Gastroesophageal sphincter (tissue), 4 donors: ENCODE measurements around the gene TLCD3B. TPM values are rescaled to one million over a fixed set of nuclear protein-coding genes. Genes with fewer than 3 reads are reported as not detected.
"Not testable (repeated sequence)": the region's sequence is repeated elsewhere in the genome, so short reads cannot be mapped to it uniquely, and the experiment has no call there.

Source experiments
- ATAC-seq: fragments of 150-250 bp; one replicate; pipeline ENCODE4 v1.9.1; 2016; ENCODE audit warnings: mild to moderate bottlenecking, moderate library complexity
- H3K27ac ChIP-seq, 4 donors: fragments of 200-600 bp; sonication (generic) in 3 of 4; 1 replicate in 3 of 4; 2 replicates in 1 of 4; pipeline ENCODE4 v1.5.1; 2016 to 2019
- H3K27me3 ChIP-seq: fragments of 200-600 bp; sonication (generic); one replicate; pipeline ENCODE4 v1.5.1; 2019
- H3K36me3 ChIP-seq, 2 donors: fragments of 200-600 bp; sonication (generic); one replicate each; pipeline ENCODE4 v1.5.1; 2019; ENCODE audit warnings: control low read depth in 1 of 2
- H3K4me1 ChIP-seq, 3 donors: fragments of 200-600 bp; sonication (generic); 1 replicate in 2 of 3; 2 replicates in 1 of 3; pipeline ENCODE4 v1.5.1; 2016 to 2019; ENCODE audit warnings: control low read depth in 2 of 3
- H3K4me3 ChIP-seq, 2 donors: fragments of 200-600 bp; sonication (generic); one replicate each; pipeline ENCODE4 v1.5.1; 2019; ENCODE audit warnings: mild to moderate bottlenecking in 1 of 2, moderate library complexity in 1 of 2
- H3K9me3 ChIP-seq, 3 donors: fragments of 200-600 bp; sonication (generic); one replicate each; pipeline ENCODE4 v1.5.1; 2017 to 2019; ENCODE audit warnings: control low read depth in 2 of 3
- EP300 ChIP-seq: sonication (generic); formaldehyde crosslinking; IDR thresholded peaks from one replicate; pipeline ENCODE4 v1.6.1; 2017; ENCODE audit warnings: antibody characterized with exemption, mild to moderate bottlenecking
- POLR2A ChIP-seq, 2 donors: fragments of 450-650 bp; IDR thresholded peaks; one replicate each; pipeline ENCODE4 v1.6.1; 2017; ENCODE audit warnings: antibody characterized with exemption in 2 of 2, mild to moderate bottlenecking in 2 of 2, moderate library complexity in 1 of 2
- POLR2AphosphoS5 ChIP-seq: sonication (generic); formaldehyde crosslinking; IDR thresholded peaks from one replicate; pipeline ENCODE4 v1.6.1; 2017; ENCODE audit warnings: antibody characterized with exemption
- WGBS, 2 donors: methylation state at CpG; one replicate each; pipeline ENCODE4 v1.1.5; 2018; ENCODE audit warnings: low coverage in 1 of 2; 5-methylcytosine and 5-hydroxymethylcytosine counted together
- total RNA-seq, 4 donors: library from RNA; depleted of rRNA; stranded (reverse); fragments of >200 nt; gene quantifications; one replicate each; pipeline ENCODE4 v1.1.0, GENCODE V29; 2016
- TF ChIP-seq, protein P1 (sequence below), 4 experiments: fragments of 200-600 bp in 2 of 4; fragments of 450-650 bp in 2 of 4; sonication (generic) in 1 of 4; IDR thresholded peaks; one replicate each; pipeline ENCODE4 v1.5.1; 2017 to 2019; ENCODE audit warnings: antibody characterized with exemption in 4 of 4, mild to moderate bottlenecking in 2 of 4, moderate library complexity in 2 of 4

Gene TLCD3B
- total RNA-seq, 4 donors from 2014 or later, result not detected

- WGBS, 2 donors, result 9 to 17% methylated on average over 5 of the region's 5 CpGs
- TF ChIP-seq EP300 (no peak), POLR2AphosphoS5 (no peak), POLR2A (IDR thresholded peaks at IDR 0.05) (no peak)
- TF ChIP-seq, protein P1, sequence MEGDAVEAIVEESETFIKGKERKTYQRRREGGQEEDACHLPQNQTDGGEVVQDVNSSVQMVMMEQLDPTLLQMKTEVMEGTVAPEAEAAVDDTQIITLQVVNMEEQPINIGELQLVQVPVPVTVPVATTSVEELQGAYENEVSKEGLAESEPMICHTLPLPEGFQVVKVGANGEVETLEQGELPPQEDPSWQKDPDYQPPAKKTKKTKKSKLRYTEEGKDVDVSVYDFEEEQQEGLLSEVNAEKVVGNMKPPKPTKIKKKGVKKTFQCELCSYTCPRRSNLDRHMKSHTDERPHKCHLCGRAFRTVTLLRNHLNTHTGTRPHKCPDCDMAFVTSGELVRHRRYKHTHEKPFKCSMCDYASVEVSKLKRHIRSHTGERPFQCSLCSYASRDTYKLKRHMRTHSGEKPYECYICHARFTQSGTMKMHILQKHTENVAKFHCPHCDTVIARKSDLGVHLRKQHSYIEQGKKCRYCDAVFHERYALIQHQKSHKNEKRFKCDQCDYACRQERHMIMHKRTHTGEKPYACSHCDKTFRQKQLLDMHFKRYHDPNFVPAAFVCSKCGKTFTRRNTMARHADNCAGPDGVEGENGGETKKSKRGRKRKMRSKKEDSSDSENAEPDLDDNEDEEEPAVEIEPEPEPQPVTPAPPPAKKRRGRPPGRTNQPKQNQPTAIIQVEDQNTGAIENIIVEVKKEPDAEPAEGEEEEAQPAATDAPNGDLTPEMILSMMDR (IDR thresholded peaks at IDR 0.05), result peak in 3 of 4 experiments; percentile 24 to 53 (median 34)
- Histone ChIP-seq H3K36me3 (no peaks in the 10 kb centered on the region), H3K27ac (no peak overlapping the region), H3K4me3 (no peak overlapping the region), H3K4me1 (no peaks in the 10 kb centered on the region), H3K27me3 (peaks cover 48% of the 10 kb centered on the region), H3K9me3 (no peaks in the 10 kb centered on the region)
- ATAC-seq, result no peak
These were observed 10.8 kb upstream of the TLCD3B start for GRCh38 chr16:30041841-30042240.

DNA sequence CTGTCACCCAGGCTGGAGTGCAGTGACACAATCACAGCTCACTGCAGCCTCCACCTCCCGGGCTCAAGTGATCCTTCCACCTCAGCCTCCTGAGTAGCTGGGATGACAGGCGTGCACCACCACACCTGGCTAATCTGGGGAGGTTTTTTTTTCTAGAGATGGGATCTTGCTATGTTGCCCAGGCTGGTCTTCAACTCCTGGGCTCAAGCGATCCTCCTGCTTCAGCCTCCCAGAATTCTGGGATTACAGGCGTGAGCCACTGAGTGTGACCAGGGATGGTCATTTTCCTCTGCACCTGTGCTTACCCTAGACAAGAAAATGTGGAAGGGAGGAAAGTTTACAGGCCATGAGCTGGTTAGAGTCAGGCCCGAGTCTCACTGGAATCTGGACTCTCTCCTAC, 9.6 kb upstream of the TLCD3B start:
- not testable (repeated sequence) for ATAC-seq, H3K4me1 ChIP-seq, H3K36me3 ChIP-seq, H3K9me3 ChIP-seq, H3K27ac ChIP-seq, H3K4me3 ChIP-seq
- peaks cover 54% of the 10 kb centered on the region for H3K27me3 ChIP-seq
- WGBS, 2 donors, result 83 to 90% methylated on average over 1 to 5 of the region's 5 CpGs

DNA sequence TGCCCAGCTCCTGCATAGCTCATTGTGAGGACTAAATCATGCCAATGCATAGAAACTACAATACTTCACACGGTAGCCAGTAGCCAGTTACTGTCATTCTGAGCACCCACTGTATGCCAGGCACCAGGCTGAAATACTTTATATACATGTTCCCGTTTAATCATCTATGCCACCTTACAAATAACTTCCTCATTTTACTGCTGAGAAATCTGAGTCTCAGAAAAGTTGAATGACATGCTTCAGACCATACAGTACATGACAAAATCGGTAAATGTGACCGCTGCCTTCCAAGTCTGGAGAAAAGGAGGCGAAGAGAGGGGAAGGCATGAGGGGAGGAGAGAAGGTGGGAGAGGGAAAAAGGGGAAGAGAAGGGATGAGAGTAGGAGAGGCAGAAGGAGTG, 9.2 kb upstream of the TLCD3B start:
- H3K9me3 ChIP-seq, result no peaks in the 10 kb centered on the region
- WGBS, 2 donors, result 46 to 62% methylated on average over 5 of the region's 5 CpGs
- no peaks in the 10 kb centered on the region for H3K4me1 ChIP-seq
- no peak for ATAC-seq
- no peak overlapping the region for H3K4me3 ChIP-seq
- H3K27ac ChIP-seq, result no peak overlapping the region
- H3K27me3 ChIP-seq, result peaks cover 59% of the 10 kb centered on the region
- TF ChIP-seq POLR2A (IDR thresholded peaks at IDR 0.05) (no peak), POLR2AphosphoS5 (no peak)
- TF ChIP-seq, protein P1 (IDR thresholded peaks at IDR 0.05), result no peak
- H3K36me3 ChIP-seq, result no peaks in the 10 kb centered on the region

DNA sequence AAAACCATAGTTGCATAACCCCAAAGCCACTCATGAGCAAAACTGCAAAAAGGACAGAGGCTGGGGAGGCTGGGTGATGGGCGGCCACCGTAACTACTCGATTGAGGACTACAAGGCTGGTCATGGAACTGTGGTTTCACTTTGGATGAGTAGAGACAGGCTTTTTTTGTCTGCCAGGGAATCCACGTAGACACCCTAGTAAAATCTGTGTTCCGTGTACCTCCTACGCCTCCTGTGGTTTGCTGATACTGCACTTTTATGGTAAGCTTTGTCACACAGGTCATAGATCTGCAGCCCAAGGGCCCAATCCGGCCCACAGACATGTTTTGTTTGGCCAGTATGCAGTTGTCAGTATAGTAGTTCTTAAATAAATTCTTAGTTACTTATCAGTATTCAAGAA, 2.2 kb upstream of the TLCD3B start:
- H3K27me3 ChIP-seq, result peaks cover 87% of the 10 kb centered on the region
- WGBS, 2 donors, result 67 to 73% methylated on average over 5 to 7 of the region's 7 CpGs
- H3K27ac ChIP-seq, result no peak overlapping the region
- TF ChIP-seq POLR2AphosphoS5, result no peak
- TF ChIP-seq EP300, result no peak
- TF ChIP-seq POLR2A (IDR thresholded peaks at IDR 0.05), result no peak
- TF ChIP-seq, protein P1 (IDR thresholded peaks at IDR 0.05), result no peak
- H3K9me3 ChIP-seq, result no peaks in the 10 kb centered on the region
- H3K4me1 ChIP-seq, result peaks cover 0 to 17% (median 6%) of the 10 kb centered on the region in 3 donors
- ATAC-seq, result no peak
- no peak overlapping the region for H3K4me3 ChIP-seq
- no peaks in the 10 kb centered on the region for H3K36me3 ChIP-seq

DNA sequence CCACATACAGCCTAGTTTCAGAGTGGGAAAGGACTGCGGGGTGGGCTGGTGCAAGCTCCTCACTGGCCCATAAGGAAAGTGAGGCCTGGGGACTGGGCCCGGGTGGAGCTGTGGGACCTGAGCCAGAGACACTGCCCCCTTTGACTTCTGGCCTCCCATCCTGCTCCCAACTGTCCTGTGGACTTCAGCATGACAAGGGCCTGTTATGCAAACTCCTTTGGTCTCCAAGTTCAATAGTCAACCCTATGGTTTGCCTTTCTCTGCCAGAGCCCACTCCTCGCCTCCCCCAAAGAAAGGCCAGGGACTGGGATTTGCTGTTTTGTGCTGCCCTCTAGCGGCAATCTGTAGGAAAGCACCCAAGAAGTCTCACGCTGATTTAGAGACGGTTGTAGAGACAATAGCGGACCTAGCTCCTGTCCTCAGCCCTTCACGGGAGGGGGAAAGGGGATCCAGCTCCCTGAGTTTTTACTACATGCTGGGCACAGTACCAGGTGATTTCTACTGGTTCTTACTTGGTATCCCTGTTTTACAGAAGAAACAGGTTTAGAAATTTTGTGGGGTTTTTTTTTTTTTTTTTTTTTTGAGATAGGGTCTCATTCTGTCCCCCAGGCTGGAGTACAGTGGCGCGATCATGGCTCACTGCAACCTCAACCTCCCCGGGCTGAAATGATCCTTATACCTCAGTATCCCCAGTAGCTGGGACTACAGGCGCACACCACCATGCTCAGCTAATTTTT, 1.2 kb upstream of the TLCD3B start:
- H3K9me3 ChIP-seq, result no peaks in the 10 kb centered on the region
- 9% methylated on average over 11 of the region's 12 CpGs; no CpG with 5 or more reads in 1 of the 2 donors for WGBS, 2 donors
- H3K27ac ChIP-seq, result no peak overlapping the region
- H3K4me1 ChIP-seq, result peaks cover 0 to 17% (median 6%) of the 10 kb centered on the region in 3 donors
- TF ChIP-seq POLR2AphosphoS5, result no peak
- TF ChIP-seq EP300, result no peak
- TF ChIP-seq, protein P1 (IDR thresholded peaks at IDR 0.05), result peak in 3 of 4 experiments; percentile 50 to 66 (median 53)
- no peak for TF ChIP-seq POLR2A (IDR thresholded peaks at IDR 0.05)
- H3K36me3 ChIP-seq, result no peaks in the 10 kb centered on the region
- ATAC-seq, result no peak
- peaks cover 98% of the 10 kb centered on the region for H3K27me3 ChIP-seq
- H3K4me3 ChIP-seq, result no peak overlapping the region
